Cardiac muscle cell (in vitro differentiated cells and primary cell): ENCODE data around the gene EPHA6. TPM values are rescaled to one million over a fixed set of nuclear protein-coding genes. Genes with fewer than 3 reads are reported as not detected.

Experiments
- DNase-seq, 2 donors: peaks; one replicate each; pipeline versions ENCODE4 v3.0.0 to v3.0.0-alpha.2; 2010 to 2017; ENCODE audit warnings: low read depth in 1 of 2, low spot score in 1 of 2
- H3K27ac ChIP-seq: fragments of 200-600 bp; sonication (generic); 2 replicates; pipeline ENCODE4 v1.5.1; 2016
- H3K27me3 ChIP-seq: fragments of 200-600 bp; sonication (generic); 2 replicates; pipeline ENCODE4 v1.6.0; 2016; ENCODE audit warnings: control low read depth
- H3K36me3 ChIP-seq: fragments of 200-600 bp; sonication (generic); 2 replicates; pipeline ENCODE4 v1.5.1; 2016; ENCODE audit warnings: control low read depth
- H3K4me1 ChIP-seq: fragments of 200-600 bp; sonication (generic); 2 replicates; pipeline ENCODE4 v1.8.1; 2017; ENCODE audit warnings: low read depth, mild to moderate bottlenecking, mixed run types
- H3K4me3 ChIP-seq: fragments of 200-600 bp; sonication (generic); 2 replicates; pipeline ENCODE4 v1.5.1; 2016; ENCODE audit warnings: mild to moderate bottlenecking
- H3K9me3 ChIP-seq: fragments of 200-600 bp; sonication (generic); 2 replicates; pipeline ENCODE4 v1.5.1; 2017; ENCODE audit warnings: low read depth, mild to moderate bottlenecking, control low read depth
- CTCF ChIP-seq: IDR thresholded peaks from 2 replicates; pipeline ENCODE4 v1.5.1; 2012; ENCODE audit warnings: low read depth, mild to moderate bottlenecking, low read length
- polyA plus RNA-seq: library from polyadenylated mRNA; unstranded; fragments of >200 nt; fragmentation: Nextera tagmentation; extraction: Ambion mirVana; gene quantifications from 2 replicates; pipeline ENCODE4 v1.2.1, GENCODE V29; 2016
- total RNA-seq: library from RNA; depleted of rRNA; stranded (reverse); fragments of >200 nt; gene quantifications from 2 replicates; pipeline ENCODE4 v1.2.3, GENCODE V29; 2016

Gene EPHA6
- total and polyA plus RNA-seq, 2 experiments from 2014 or later, result 0.15 TPM; not detected in 1

DNA sequence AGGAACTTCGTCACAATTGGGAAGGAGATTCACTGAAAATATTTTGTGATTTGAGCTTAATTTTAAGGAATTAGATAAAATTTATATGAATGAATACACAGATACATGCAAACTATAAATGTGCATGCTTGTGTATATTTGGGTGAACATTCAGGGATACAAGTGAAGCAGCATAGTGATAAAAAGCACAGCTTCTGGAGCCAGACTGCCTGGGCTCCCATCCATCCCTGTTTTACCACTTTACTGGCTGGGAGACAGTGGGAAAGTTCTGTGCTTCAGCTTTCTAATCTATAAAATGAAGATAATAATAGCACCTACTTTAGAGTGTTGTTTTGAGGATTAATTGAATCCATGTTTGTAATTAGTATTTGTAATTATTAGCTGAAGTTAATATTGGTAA lies 8.1 kb upstream of the EPHA6 start:
- no peak for TF ChIP-seq CTCF
- no peak for DNase-seq
- Histone ChIP-seq H3K4me3 (no peak overlapping the region), H3K9me3 (no peaks in the 10 kb centered on the region), H3K36me3 (no peaks in the 10 kb centered on the region), H3K27me3 (peaks cover 10% of the 10 kb centered on the region), H3K27ac (no peak overlapping the region), H3K4me1 (no peaks in the 10 kb centered on the region)

GRCh38 chr3:96813134-96813819 lies 1.1 kb upstream of the EPHA6 start:
- Histone ChIP-seq H3K36me3 (no peaks in the 10 kb centered on the region), H3K27me3 (peaks cover 70% of the 10 kb centered on the region), H3K9me3 (no peaks in the 10 kb centered on the region), H3K27ac (no peak overlapping the region), H3K4me3 (peak overlapping the region; percentile 47), H3K4me1 (no peaks in the 10 kb centered on the region)
- TF ChIP-seq CTCF, result peak; percentile 66
- DNase-seq, result peak; percentile 75 to 87

GRCh38 chr3:96814651-96815567 lies 515 bp downstream of the EPHA6 start:
- TF ChIP-seq CTCF, result no peak
- no peak overlapping the region for H3K27ac ChIP-seq
- H3K9me3 ChIP-seq, result no peaks in the 10 kb centered on the region
- no peaks in the 10 kb centered on the region for H3K4me1 ChIP-seq
- peaks cover 70% of the 10 kb centered on the region for H3K27me3 ChIP-seq
- H3K36me3 ChIP-seq, result no peaks in the 10 kb centered on the region
- DNase-seq, result peak in 1 of 2 donors; percentile 15
- H3K4me3 ChIP-seq, result peak overlapping the region; percentile 47

GRCh38 chr3:96831175-96831574 lies 16.8 kb downstream of the EPHA6 start:
- Histone ChIP-seq H3K4me1 (no peaks in the 10 kb centered on the region), H3K9me3 (no peaks in the 10 kb centered on the region), H3K4me3 (no peak overlapping the region), H3K36me3 (no peaks in the 10 kb centered on the region), H3K27ac (no peak overlapping the region), H3K27me3 (no peaks in the 10 kb centered on the region)
- no peak for TF ChIP-seq CTCF
- DNase-seq, result no peak

DNA sequence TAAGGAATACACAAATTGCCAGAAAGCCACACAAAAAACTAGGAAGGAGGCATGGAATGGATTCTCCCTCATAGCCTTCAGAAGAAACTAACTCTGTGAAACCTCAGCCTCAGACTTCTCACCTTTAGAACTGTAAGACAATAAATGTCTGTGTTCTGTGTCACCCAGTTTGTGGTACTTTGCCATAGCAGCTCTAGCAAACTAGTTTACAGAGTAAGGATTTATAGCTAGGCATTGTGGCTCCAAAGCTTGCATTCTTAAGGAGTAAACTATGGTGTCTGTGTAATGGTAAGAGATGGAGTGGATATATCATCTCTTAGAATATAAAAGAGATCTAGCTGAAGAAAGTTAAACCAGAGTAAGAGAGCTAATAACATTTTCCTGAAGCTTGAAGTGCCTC lies 18.9 kb downstream of the EPHA6 start:
- Histone ChIP-seq H3K27ac (no peak overlapping the region), H3K9me3 (no peaks in the 10 kb centered on the region), H3K27me3 (no peaks in the 10 kb centered on the region), H3K4me3 (no peak overlapping the region), H3K4me1 (no peaks in the 10 kb centered on the region), H3K36me3 (no peaks in the 10 kb centered on the region)
- no peak for TF ChIP-seq CTCF
- DNase-seq, result no peak
